ENCODE measurements around the gene CKS1B. TPM values are rescaled to one million over a fixed set of nuclear protein-coding genes. Genes with fewer than 3 reads are reported as not detected.

The CKS1B gene
- total and polyA plus RNA-seq, 2 donors (not counting 1 experiment from before 2014, with no cell fraction given): 16.8 to 33.0 TPM

DNA sequence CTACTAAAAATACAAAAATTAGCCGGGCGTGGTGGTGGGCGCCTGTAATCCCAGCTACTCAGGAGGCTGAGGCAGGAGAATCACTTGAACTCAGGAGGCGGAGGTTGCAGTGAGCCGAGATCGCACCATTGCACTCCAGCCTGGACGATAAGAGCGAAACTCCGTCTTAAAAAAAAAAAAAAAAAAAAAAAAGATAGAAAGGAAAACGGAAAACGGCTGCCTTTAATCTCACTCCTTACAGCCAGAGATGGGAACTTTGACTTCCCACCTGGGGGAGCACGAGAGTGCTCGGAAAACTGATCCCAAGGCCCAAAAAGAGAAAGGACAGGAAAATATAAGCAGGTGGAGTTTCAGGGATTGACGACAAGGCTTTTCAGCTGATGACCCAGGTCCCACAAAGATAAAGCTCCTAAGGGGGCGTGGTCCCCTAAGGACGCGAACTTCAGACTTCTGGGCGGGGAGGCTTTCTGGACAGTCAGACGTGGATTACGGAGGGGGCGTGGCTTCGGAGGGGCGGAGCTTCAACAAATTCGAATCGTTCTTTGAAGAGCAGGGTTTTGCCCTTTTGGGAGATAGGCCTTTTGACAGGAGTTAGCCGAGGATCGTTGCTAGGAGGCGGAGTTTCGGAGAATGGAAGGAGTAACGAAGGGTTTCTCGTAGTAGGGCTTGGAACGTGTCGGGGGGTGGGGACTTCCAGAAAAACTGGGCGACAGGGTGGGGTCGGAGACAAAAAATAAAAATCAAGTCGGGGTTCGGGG, 958 bp upstream of the CKS1B start:
- no peak for TF ChIP-seq EZH2 (IDR thresholded peaks at IDR 0.05; ENCODE audit: borderline replicate concordance, insufficient read depth, low read depth, low read length, poor library complexity, severe bottlenecking)
- TF ChIP-seq, protein P1, sequence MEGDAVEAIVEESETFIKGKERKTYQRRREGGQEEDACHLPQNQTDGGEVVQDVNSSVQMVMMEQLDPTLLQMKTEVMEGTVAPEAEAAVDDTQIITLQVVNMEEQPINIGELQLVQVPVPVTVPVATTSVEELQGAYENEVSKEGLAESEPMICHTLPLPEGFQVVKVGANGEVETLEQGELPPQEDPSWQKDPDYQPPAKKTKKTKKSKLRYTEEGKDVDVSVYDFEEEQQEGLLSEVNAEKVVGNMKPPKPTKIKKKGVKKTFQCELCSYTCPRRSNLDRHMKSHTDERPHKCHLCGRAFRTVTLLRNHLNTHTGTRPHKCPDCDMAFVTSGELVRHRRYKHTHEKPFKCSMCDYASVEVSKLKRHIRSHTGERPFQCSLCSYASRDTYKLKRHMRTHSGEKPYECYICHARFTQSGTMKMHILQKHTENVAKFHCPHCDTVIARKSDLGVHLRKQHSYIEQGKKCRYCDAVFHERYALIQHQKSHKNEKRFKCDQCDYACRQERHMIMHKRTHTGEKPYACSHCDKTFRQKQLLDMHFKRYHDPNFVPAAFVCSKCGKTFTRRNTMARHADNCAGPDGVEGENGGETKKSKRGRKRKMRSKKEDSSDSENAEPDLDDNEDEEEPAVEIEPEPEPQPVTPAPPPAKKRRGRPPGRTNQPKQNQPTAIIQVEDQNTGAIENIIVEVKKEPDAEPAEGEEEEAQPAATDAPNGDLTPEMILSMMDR (IDR thresholded peaks at IDR 0.05): no peak
- Histone ChIP-seq H3K27me3 (replicated peaks in 1 of 4; ENCODE audit: control extremely low read depth in 1 of 4, control insufficient read depth in 3 of 4, insufficient read depth in 4 of 4, low read length in 3 of 4) (no peaks in the 10 kb centered on the region), H3K79me2 (ENCODE audit: control insufficient read depth, insufficient read depth, low read length) (peaks cover 67% of the 10 kb centered on the region), H3K9me3 (ENCODE audit: control extremely low read depth in 1 of 3, control insufficient read depth in 2 of 3, insufficient read depth in 1 of 3, low read length in 2 of 3) (no peaks in the 10 kb centered on the region), H3K4me2 (replicated peaks; ENCODE audit: low read depth, low read length, poor library complexity, severe bottlenecking) (peak overlapping the region; percentile 86), H3K9ac (ENCODE audit: low read length) (peak overlapping the region; percentile 86), H3K36me3 (replicated peaks in 1 of 2; ENCODE audit: control extremely low read depth in 1 of 2, control insufficient read depth in 1 of 2, extremely low read depth in 1 of 2, insufficient read depth in 2 of 2, low read length in 1 of 2) (peaks cover 0 to 18% of the 10 kb centered on the region in 2 experiments), H3K4me1 (ENCODE audit: control insufficient read depth in 2 of 2, insufficient read depth in 2 of 2, low read length in 2 of 2) (peaks cover 22 to 44% of the 10 kb centered on the region in 2 donors), H2AFZ (ENCODE audit: insufficient read depth, low read depth, low read length, poor library complexity, severe bottlenecking) (peak overlapping the region; percentile 68), H3K4me3 (ENCODE audit: control extremely low read depth in 1 of 5, extremely low read depth in 1 of 5, insufficient read depth in 1 of 5, low read depth in 2 of 5, low read length in 4 of 5) (peak overlapping the region; percentile 71 to 99 (median 90)), H3K27ac (ENCODE audit: low read length in 2 of 2) (peak overlapping the region; percentile 90 to 94), H4K20me1 (ENCODE audit: control insufficient read depth, insufficient read depth, low read length, poor library complexity, severe bottlenecking) (peaks cover 39% of the 10 kb centered on the region)
- H3K27me3 Mint-ChIP-seq: no peaks in the 10 kb centered on the region
- peaks cover 30% of the 10 kb centered on the region for H3K4me1 Mint-ChIP-seq
- no peaks in the 10 kb centered on the region for H3K9me3 Mint-ChIP-seq (ENCODE audit: insufficient read depth)
- POLR2A ChIA-PET: interaction anchor here (0.7 to 3.8 kb wide), 14 partner anchors 10 to 868 kb away, joined by 3 to 32 read pairs (median 8); partner anchors contain the start of genes FLAD1, PBXIP1, PMVK and PYGO2
- H3K4me3 Mint-ChIP-seq: no peak overlapping the region
- no peak overlapping the region for H3K27ac Mint-ChIP-seq
- DNase-seq: peak; percentile 94
- WGBS (ENCODE audit: insufficient coverage): 1% methylated on average over 25 of the region's 37 CpGs
- CTCF ChIA-PET: interaction anchor here (0.6 to 8.7 kb wide), 21 partner anchors 10 to 638 kb away, joined by 3 to 110 read pairs (median 4); partner anchors contain the start of genes FLAD1, KRTCAP2, PBXIP1 and PMVK
- intact Hi-C loops (cut with micrococcal nuclease): loop anchor here (1.0 to 5.0 kb wide), 5 partner anchors 12 to 199 kb away; partner anchors contain the start of genes KRTCAP2, PYGO2 and TRIM46
- ATAC-seq (ENCODE audit: low read depth): peak; percentile 18

Data from B cell (primary cell).